GM19238 (cell line): ENCODE data around the gene GALNT10.

Experiments used
- DNase-seq: peaks from one replicate; pipeline ENCODE4 v3.0.0; 2011; ENCODE audit warnings: low spot score; ENCODE audit not compliant: insufficient read length

The GALNT10 gene

DNA sequence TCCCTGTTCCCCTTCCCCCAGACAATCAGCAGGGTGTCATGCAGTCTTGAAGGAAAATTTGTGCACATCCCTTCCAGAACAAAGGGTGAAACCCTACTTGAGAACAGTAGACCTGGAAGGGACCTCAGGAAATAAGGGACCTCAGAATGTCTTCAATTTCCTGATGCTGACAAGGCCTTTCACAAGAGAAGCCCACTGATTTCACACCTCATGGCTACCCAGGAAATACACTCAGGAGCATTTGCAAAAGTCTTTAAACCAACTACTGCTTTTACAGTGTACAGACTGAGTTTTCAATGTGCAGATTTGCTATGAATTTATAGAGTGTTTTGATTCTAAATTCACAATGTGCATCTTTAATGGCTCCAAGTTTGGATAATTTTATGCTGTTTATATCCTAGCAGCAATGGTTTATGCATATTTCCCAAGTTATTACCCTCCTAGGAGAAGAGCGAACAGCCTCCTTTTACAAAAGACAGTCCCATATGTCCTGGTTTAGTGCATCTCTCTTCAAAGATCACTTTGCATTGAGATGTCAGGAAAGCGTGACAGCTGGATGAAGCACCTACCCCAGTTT is 74.8 kb downstream of the GALNT10 start:
- DNase-seq = no peak

DNA sequence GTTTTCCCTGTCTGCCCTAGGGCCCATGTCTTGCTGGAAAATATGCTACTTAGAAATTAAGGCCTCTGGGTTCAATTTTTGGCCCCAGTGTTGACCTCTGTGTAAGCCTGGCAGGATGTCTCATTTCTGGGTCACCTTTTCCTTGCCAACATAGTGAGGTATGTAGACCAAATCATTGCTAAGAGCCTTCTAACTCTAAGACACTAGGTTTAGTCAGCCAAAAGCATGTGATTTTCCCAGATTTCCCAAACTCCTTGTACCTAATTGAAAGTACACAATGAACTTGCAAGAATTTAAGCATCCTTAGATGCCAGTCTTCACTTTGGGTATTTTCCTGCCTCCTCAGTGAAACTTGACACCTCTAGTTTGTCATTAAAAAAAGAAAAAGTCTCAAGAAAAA is 77.0 kb downstream of the GALNT10 start:
- no peak for DNase-seq

DNA sequence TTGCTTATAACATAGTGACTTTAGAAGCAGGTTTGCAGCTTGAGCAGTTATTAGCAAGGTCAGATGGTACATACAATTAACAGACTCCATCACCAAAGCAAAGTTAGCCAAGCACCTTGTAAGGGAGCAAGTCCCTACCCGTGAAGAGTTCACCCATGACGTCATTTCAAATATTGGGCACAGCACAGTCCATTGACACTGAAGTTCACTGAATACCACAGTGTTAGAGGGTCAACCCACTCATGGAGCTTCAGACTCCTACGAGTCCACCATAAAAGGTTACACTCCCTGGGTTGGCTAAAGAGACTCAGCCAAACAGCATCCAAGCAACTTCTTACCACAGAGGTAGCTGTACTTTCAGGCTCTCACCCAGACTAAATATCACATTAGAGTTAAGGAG is 77.5 kb downstream of the GALNT10 start:
- DNase-seq = no peak

DNA sequence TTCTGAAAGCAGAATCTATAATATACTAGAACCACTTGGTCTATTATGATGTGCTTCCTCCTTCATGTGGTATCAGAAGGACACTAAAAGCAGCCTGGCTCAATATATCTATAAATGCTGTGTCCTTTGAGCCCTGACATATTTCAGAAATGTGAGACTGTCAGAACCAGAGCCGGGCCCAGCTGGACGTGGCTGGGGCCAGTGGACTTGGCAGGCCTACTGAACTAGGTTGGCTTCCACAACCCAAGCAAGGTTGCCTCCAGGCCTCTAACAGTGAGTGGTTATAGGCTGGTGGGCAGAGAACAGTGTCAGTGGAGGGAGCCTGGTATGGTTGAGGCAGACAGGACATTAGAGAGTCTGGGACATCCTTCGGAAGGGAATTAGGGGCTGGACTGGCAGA is 78.9 kb downstream of the GALNT10 start:
- no peak for DNase-seq

DNA sequence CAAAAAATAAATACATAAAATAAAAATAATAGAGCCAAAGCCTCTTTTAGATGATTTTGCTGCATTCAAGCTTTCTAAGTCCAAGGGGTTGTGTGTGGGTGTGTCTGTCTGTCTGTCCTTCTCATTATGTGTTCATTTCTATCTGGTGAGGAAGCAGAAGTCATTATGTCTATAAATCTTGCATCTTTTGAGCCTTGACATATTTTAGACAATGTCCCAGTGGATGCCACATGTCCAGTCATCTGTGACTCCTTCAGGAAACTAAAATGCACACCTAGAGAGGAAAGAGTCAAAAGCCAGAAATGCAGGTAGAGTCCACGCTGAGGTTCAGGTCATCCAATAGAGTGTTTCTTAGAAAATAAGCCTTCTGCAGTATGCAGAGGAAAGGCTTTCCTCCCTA is 80.9 kb downstream of the GALNT10 start:
- DNase-seq = no peak

DNA sequence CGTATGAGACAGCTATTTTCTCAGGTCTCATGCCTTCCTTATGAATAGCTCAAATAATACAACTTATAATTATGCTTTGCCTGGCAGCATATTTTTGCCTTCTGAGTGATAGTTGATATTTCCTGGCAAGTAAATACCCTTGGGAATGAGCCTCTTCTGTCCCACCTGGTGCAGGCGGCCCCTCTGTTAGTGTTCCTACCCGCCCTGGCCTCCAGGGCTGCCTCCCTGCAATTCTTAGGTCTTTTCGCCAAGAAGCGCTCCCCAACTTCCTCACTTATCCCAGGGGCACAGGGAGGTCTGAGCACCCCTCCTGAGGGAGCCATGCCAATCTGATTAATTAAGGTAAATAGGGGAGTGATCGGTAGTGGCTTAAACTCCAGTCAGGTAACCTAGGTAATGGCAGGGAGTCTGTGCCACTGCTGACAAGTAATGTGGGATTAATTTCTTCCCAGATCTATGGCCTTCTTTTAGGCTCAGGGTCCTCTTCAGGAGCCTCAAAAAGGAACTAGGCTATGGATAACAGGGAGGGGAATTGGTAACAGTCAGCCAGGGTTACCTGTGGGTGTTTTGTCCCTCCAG is 81.5 kb downstream of the GALNT10 start:
- no peak for DNase-seq

DNA sequence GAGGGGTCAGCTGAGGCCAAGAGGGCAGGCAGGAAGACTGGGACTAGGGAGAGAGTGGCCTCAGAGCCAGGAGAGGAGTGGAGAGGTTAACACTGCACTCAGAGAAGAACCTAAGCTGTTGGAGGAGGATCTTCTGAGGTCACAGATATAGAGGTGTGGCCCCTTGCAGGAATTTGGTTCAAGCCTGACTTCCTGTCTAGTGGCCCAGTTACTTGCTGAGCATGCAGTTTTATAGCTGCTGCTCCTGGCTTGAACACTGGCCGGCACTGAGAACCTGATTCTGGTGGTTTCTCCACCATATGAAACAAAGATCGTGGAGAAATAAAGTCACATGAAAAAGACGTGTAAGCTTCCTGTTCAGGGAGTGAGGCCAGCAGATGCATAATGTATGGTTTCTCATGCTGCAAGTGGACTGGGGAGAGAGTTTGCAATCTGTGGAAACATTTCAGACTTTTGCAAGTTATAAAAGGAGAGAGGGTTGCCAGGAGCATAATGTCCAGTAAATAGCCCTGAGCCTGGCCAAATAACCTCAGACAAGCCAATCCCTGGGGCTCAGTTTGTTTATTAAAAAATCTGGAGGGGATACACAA is 82.6 kb downstream of the GALNT10 start:
- no peak for DNase-seq

DNA sequence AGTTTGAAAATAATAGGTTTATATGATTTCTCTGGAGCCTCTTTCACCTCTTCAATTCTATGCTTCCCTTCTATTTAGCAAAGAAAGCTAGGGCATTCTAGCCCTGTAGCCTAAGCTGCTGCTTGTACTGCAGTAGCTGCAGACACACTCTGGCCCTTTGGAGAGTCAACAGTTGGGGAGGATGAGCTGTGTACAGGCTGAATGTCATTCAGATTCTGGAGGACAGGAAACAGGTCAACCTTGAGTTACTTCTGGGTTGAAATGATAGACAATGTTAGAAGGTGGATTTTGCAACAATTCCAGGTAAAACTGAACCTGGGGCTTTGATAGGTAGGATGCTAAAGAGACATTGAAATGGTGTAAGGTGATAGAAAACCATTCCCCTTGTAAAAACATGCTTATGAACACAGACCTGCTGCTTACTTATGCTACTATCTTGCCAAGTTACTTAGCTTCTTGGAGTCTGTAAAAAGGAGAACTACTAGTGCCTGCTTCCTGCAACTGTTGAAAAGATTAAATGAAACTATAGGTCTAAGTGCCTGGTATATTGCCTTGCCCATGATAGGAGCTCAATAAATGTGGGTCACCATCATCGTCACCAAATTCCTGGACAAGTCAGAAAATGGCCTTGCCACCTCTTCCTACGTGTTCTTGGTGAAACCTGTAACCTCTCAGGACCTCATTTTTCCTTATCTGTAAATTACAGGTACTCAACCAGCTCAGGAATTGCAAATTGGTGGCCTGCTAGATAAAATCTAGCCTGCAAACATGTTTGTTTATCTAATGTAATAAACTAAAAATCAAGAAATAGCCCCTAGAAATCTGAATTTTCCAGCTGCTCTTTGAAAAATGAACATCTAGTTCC is 83.7 kb downstream of the GALNT10 start:
- no peak for DNase-seq

DNA sequence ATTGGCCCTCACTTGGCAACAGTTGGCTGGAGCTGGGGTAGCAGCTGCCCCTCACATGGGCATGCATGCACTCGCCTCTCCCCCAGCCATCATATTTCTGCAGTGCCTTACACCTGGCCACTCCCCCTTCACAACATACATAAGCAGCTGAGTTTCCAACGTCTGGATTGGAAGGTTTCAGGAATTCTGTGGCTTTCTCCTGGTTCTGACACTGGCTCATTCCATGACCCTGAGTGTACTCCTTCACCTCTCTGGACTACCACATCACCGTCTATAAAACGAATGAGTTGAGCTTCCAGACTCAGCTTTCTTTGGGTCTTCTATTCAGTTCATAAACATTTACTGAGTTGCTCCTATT is 84.3 kb downstream of the GALNT10 start:
- no peak for DNase-seq

DNA sequence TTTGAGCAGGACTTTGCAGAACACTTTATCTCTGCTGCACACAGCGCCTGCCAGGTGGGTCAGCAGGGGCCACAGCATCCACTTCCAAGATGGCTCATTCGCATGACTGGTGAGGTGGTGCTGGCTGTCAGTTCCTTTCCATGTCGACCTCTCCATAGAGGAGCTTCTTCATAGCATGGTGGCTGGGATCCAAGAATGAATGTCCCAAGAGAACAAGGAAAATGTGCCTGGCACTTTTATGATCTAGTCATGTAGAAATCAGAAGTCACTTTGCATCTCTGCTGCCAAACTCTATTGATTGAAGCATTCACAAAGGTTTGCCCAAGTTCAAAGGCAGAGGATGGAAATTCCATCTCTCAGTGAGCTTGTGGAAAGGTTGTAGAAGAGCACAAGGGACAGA is 85.0 kb downstream of the GALNT10 start:
- DNase-seq = no peak

DNA sequence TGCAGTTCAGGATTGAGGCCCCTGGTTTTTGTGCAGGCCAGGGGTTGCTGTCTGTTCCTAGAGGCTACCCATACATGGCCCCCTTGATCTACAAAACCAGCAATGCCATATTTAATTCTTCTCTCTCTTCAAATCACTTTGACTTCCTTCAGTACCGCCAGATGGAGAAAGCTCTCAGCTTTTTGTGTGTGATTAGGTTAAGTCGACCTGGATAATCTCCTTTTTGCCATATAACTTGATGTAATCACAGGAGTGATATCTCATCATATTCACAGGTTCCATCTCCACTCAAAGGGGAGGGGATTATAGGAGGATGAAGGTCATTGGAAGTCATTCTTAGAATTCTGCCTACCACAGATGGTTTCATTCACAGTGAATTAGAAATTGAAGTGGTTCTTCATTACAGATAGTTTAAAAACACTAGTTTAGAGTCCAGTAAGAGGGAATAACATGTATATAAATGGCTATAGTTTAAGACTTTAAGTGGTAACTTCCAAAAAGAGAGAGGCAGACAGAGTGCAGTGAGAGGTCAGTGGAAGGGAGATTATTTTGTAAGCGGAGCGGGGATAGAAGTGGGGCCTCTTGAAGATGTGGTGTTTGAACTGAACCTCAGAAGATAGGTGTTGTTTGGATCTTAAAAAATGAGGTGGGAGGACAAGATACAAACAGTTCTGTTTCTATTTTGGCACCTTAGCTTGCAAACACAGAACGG is 85.9 kb downstream of the GALNT10 start:
- DNase-seq = no peak

DNA sequence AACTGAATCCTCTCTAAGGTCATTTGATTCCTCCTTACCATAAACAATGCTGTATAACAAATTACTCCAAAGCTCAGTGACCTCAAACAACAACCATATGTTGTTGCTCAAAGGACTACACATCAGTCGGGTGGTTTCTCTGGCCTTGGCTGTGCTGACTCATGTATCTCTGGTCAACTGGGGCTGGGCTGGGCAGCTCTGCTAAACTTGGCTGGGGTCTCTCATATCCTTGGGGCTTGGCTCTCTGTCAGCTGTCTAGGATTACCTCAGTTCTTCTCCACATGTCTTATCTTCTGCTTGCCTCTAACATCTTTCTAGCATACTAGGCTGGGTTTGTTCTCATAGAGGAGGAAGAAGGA is 86.4 kb downstream of the GALNT10 start:
- DNase-seq = no peak

DNA sequence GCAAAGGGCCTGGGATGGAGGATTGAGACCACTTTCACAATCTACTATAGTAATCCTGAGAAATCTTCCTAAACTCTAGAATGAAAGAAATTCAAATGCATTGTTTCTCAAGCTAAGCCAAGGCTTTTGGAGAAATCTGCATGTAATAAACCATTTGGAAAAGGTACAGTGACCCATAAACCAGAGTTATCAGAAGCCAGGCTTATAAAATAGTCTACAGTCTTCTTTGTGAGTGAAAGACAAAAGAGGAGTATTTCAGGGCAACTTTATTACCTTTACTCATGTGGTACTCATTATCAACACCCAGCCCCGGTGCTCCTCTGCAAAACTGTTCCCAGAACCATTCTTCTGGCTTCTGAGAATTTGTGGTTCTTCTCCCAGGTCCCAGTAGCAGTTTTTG is 87.0 kb downstream of the GALNT10 start:
- DNase-seq = no peak

DNA sequence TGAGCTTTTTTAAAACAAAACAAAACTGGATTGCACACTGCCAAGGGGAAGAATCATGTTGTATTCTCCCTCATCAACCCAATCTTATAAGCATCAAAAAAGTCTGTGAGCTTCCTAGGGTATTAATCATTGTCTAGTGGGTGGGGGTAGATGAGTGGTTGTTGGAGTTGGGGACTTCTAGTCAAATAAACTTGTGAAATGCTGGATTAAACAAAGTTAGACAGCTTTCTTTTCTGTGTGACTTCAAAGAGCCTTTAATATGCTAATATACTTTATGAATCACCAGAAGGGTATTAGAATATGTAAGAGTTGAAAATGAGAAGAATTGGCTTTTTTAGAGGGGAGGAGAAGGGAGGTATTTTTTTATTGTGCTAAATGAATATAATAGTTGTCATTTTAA is 87.7 kb downstream of the GALNT10 start:
- DNase-seq = no peak

DNA sequence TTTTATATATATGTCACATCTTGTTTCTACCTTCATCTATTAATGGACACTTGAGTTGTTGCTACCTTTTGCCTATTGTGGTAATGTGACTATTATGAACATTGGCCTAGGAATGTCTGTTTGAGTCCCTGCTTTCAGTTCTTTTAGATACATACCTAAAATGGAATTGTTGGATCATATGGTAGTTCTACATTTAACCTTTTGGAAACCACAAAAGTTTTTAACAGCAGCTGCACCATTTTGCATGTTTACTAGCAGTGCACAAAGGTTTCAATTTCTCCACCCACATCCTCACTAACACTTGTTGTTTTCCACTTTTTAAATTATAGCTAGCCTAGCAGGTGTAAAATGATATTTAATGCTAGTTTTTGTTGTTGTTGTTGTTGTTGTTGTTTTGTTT is 88.4 kb downstream of the GALNT10 start:
- DNase-seq = no peak

DNA sequence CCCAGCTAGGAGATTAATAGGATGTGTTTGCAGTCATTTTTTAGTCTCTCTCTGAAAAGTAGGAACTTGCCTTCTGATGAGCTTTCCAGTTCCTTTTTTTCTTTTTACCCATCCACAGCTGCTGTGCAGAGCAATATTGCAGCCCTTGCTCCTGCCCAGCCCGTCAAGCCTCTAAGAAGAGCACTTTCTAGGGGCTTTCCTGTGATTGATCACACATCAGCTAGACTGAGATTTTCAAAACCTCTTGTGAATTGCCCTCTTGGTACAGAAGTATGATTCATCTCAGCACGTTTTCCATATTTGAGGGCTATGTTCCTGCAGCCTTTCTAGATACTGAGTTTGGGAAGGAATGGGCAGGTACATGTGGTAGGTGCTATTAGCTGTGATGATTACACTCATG is 93.9 kb downstream of the GALNT10 start:
- no peak for DNase-seq

DNA sequence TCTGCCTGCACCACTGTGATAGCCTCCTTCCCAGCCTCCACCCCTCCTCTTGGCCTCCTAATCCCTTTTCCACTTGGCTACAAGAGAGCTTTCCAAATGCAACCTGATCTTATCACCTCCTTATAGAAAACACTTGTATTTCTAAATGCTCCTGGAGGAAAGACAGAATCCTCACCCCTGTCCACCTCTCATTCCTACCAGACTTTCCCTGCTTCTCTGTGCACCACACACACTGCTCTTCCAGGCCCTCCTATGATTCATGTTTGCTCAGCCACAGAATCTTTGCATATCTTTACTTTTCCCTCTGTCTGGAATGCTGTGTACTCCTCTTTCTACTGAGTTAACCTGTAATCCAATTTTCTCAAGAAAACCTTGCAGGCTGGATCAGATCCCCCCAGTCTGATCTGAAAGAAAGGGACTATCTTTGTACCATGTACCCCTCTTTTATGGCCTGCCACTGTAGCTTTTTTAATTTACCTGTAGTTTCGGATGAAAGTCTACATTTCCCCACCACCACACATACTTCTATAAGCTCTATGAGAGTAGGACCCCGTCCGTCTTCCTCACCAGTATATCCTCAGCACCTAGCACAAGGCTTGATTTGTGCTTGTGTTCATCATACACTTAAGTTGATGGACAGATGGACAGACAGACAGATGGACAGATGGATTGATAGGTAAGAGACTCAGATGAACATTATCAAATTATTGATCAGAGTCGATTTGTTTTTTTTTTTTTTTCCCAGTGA is 95.3 kb downstream of the GALNT10 start:
- no peak for DNase-seq

DNA sequence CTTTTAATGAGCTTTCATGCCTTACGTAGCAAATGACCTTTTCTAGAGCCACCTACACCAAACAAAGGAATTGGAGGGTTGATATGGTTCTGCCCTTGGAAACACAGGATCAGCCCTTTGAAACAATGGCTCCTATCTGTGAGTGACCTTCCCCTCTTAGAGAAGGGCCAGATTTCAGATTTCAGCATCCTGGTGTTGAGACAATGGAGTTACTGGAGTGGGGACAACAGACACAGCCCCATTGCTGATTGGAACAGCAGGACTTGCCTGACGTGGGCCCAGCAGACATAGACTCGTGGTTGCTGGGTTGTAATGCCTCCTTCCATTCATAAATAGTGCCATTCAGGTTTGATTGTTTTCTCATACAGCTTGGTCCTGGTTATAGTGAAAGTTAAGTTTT is 96.0 kb downstream of the GALNT10 start:
- no peak for DNase-seq

DNA sequence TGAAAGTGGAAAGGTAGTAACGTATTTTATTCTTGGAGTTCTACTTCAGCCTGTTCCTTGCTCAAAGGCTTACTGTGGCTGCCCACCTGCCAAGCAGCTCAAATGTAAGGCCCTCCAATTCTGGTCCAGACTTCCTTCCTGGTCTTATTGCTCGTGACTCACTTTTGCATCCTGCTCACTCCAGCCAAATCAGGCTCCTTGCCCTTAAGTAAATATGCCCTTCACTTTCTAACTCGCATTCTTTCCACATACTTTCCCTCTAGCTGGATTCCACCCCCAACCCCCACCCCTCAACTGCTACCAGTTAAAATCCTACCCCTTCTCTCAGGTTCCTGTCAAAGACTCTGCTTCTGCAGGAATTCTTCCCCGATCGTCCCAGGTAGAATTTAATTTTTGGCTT is 96.6 kb downstream of the GALNT10 start:
- DNase-seq = no peak

DNA sequence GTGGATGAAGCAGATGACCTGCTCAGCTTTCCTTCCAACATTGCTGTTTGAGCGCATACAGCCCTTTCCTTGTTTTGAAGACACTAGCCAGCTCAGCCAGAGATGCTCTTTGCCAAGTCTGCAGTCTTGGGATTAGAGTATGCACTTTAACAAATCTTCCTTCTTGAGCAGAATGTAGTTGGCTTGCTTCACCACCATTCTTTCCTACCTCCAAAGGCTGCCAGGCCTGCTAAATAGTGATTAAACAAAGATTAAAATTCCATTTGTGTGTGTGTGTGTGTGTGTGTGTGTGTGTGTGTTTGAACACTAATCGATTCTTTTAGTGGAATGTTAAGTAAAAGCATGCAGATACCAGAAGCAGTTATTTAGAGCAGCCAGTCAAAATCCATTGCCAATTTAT is 97.6 kb downstream of the GALNT10 start:
- no peak for DNase-seq

DNA sequence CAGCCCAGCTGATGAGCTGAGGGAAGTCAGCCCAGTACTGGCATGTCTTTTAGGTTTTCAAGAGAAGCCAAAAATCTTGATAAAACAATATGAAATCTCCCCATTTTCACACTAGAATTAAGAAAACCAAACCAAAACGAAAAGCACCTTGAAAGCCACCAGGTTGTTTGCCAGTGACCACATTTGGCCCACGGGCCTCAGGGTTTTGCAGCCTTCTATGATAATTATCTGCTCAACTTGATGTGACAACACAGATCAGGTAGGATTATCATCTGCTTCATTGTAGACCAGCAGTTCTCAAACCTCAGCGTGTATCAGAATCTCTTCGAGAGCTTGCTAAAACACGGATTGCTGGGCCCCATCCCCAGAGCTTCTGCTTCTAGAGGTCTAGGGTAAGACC is 101.4 kb downstream of the GALNT10 start:
- DNase-seq = no peak
